HG02938 (cell line): ENCODE data around the gene RYR2.

Source experiments
- ATAC-seq: cut with Tn5 transposase; IDR thresholded peaks from one replicate; pipeline ENCODE4 v1.9.1; 2021; ENCODE audit warnings: mild to moderate bottlenecking, moderate library complexity; ENCODE audit not compliant: unreplicated experiment

The RYR2 gene

GRCh38 chr1:237041795-237042525 lies at the start of gene RYR2:
Gene RYR2, plus strand, starts transcription at chr1:237042184. Its CDS starts 338 bp downstream, at chr1:237042522.
- no peak for ATAC-seq

GRCh38 chr1:236992449-236992848 lies 49.5 kb upstream of the RYR2 start:
- no peak for ATAC-seq

- no peak for ATAC-seq
Observed at GRCh38 chr1:236994450-236994849, 47.5 kb upstream of the RYR2 start.

- no peak for ATAC-seq
Observed at GRCh38 chr1:236997361-236997760, 44.6 kb upstream of the RYR2 start.

- ATAC-seq, result no peak
Observed at GRCh38 chr1:236997882-236998281, 44.1 kb upstream of the RYR2 start.

GRCh38 chr1:236998546-236998945 lies 43.4 kb upstream of the RYR2 start:
- no peak for ATAC-seq

GRCh38 chr1:237000191-237000590 lies 41.8 kb upstream of the RYR2 start:
- ATAC-seq, result no peak

- ATAC-seq, result no peak
Observed at GRCh38 chr1:237003516-237003915, 38.5 kb upstream of the RYR2 start.

GRCh38 chr1:237004116-237004515 lies 37.9 kb upstream of the RYR2 start, which contains the start of gene MT1HL1:
Gene MT1HL1, minus strand, starts transcription at chr1:237004441. Its CDS starts 69 bp downstream, at chr1:237004372.
- no peak for ATAC-seq

- no peak for ATAC-seq
Observed at GRCh38 chr1:237005674-237006073, 36.3 kb upstream of the RYR2 start.

- ATAC-seq, result no peak
Observed at GRCh38 chr1:237007147-237007881, 34.7 kb upstream of the RYR2 start.

- no peak for ATAC-seq
Observed at GRCh38 chr1:237009611-237010010, 32.4 kb upstream of the RYR2 start.

GRCh38 chr1:237011432-237011831 lies 30.6 kb upstream of the RYR2 start:
- no peak for ATAC-seq

- no peak for ATAC-seq
Observed at GRCh38 chr1:237012361-237012760, 29.6 kb upstream of the RYR2 start.

- ATAC-seq, result no peak
Observed at GRCh38 chr1:237012788-237013383, 29.1 kb upstream of the RYR2 start.

GRCh38 chr1:237013608-237014007 lies 28.4 kb upstream of the RYR2 start:
- ATAC-seq, result no peak

- no peak for ATAC-seq
Observed at GRCh38 chr1:237016626-237017025, 25.4 kb upstream of the RYR2 start.

GRCh38 chr1:237018896-237019295 lies 23.1 kb upstream of the RYR2 start:
- ATAC-seq, result no peak

- no peak for ATAC-seq
Observed at GRCh38 chr1:237025358-237026074, 16.5 kb upstream of the RYR2 start.

- ATAC-seq, result no peak
Observed at GRCh38 chr1:237029240-237029639, 12.7 kb upstream of the RYR2 start.

- ATAC-seq, result no peak
Observed at GRCh38 chr1:237029850-237030535, 12.0 kb upstream of the RYR2 start.
